Uterus (tissue), 2 donors: ENCODE data around the gene PTPRD.

ENCODE experiments used
- CTCF ChIP-seq, 4 experiments: fragments of 200-600 bp in 2 of 4; fragments of 450-650 bp in 2 of 4; sonication (generic) in 2 of 4; IDR thresholded peaks; one replicate each; pipeline ENCODE4 v1.5.1; 2016 to 2019; ENCODE audit warnings: antibody characterized with exemption in 4 of 4, mild to moderate bottlenecking in 2 of 4, moderate library complexity in 1 of 4
- POLR2A ChIP-seq, 2 donors: fragments of 450-650 bp; IDR thresholded peaks; one replicate each; pipeline ENCODE4 v1.6.1; 2016; ENCODE audit warnings: antibody characterized with exemption in 2 of 2, mild to moderate bottlenecking in 1 of 2, moderate library complexity in 1 of 2

GRCh38 chr9:10228082-10228481 is 384.7 kb downstream of the PTPRD start:
- no peak for TF ChIP-seq CTCF (IDR thresholded peaks at IDR 0.05)
- TF ChIP-seq POLR2A (IDR thresholded peaks at IDR 0.05) = no peak
